ENCODE results near the gene PSMF1. TPM values are rescaled to one million over a fixed set of nuclear protein-coding genes. Genes with fewer than 3 reads are reported as not detected.

PSMF1 gene
- total and polyA plus RNA-seq, 12 donors: 22.4 to 181 (median 125) TPM

DNA sequence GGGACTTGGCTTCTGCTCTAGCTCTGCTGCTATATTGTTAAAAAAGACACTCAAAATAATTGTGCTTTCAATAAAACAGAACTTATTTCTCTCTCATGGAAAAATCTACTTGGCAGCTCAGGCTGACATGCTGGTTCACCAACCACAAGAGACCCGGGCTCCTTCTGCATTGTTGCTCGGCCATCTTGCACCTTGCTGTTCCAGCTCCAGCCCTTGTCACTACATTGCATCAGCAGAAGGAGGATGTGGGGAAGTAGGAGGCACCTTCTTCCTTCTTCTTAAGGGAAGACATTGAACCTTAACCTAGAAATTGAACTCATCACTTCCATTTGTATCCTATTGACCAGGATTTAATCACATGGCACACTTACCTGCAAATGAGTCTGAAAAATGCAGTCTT is 78.2 kb downstream of the PSMF1 start:
- H3K27me3 ChIP-seq: no peaks in the 10 kb centered on the region
- no peak overlapping the region for H3K4me3 ChIP-seq
- no peak for TF ChIP-seq CTCF (IDR thresholded peaks at IDR 0.05)
- ATAC-seq: no peak
- intact Hi-C loops (cut with DNase I): loop anchor here in 2 of 10 donors (10.0 kb wide), 2 partner anchors 232 to 382 kb away; no protein-coding TSS in a partner anchor
- 87 to 92% methylated on average over 2 of the region's 2 CpGs for WGBS, 2 donors
- peaks cover 0 to 6% (median 0%) of the 10 kb centered on the region in 11 donors for H3K9me3 ChIP-seq
- H3K27ac ChIP-seq: no peak overlapping the region
- DNase-seq: no peak
- H3K4me1 ChIP-seq: peaks cover 0 to 8% (median 0%) of the 10 kb centered on the region in 9 donors
- H3K36me3 ChIP-seq: no peaks in the 10 kb centered on the region

DNA sequence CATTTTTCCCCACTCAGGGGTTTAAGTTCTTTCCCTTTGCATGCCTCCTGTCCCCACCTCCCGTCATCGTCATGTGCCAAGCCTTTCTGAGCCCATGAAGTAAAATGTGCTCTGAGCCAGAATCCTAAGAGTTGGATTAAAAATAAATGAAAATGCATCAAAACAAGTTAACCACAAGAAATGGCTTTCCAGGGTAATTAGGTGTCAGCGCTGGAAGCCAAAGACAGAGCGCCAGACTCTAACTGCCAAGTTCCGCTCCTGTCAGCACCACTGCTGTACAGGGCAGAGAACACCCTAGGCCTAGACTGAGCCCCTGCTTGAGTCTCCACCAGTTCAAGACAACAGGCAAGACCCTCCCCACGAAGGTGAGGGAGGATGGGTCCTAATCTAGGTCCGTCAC is 79.4 kb downstream of the PSMF1 start:
- H3K9me3 ChIP-seq: peaks cover 0 to 6% (median 0%) of the 10 kb centered on the region in 11 donors
- intact Hi-C loops (cut with DNase I): loop anchor here in 2 of 10 donors (10.0 kb wide), 2 partner anchors 233 to 383 kb away; no protein-coding TSS in a partner anchor
- ATAC-seq: no peak
- no peak for DNase-seq
- no peak for TF ChIP-seq CTCF (IDR thresholded peaks at IDR 0.05)
- 78 to 86% methylated on average over 7 of the region's 7 CpGs for WGBS, 2 donors
- peaks cover 0 to 9% (median 0%) of the 10 kb centered on the region in 9 donors for H3K4me1 ChIP-seq
- no peak overlapping the region for H3K4me3 ChIP-seq
- H3K27me3 ChIP-seq: no peaks in the 10 kb centered on the region
- H3K36me3 ChIP-seq: no peaks in the 10 kb centered on the region
- no peak overlapping the region for H3K27ac ChIP-seq

DNA sequence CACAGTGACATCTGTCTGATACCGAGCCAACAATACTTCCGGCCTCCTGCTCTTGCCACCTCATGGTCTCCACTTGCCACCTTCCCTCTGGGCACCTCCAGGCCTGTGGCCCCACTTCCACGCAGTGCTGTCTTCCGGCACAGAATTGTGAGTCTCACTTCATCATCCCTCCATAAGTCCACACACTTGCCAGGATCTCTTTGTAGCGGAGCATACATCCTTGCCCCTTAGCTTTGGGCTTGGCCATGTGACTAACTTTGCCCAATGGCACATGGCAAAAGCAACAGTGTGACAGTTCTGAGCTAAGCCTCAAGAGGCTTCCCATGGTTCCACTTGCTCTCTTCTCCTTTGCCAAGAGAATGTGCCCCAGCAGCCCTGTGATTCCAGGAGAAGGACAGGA is 80.3 kb downstream of the PSMF1 start:
- TF ChIP-seq CTCF (IDR thresholded peaks at IDR 0.05): no peak

GRCh38 chr20:1199212-1199873 is 80.9 kb downstream of the PSMF1 start:
- no peak overlapping the region for H3K4me3 ChIP-seq
- H3K27me3 ChIP-seq: no peaks in the 10 kb centered on the region
- ATAC-seq (no peak), DNase-seq (no peak)
- no peak for TF ChIP-seq CTCF (IDR thresholded peaks at IDR 0.05)
- peaks cover 0 to 24% (median 0%) of the 10 kb centered on the region in 9 donors for H3K4me1 ChIP-seq
- H3K9me3 ChIP-seq: peaks cover 0 to 6% (median 0%) of the 10 kb centered on the region in 11 donors
- WGBS, 2 donors: 63 to 64% methylated on average over 7 of the region's 7 CpGs
- intact Hi-C loops (cut with DNase I): loop anchor here in 2 of 10 donors (10.0 kb wide), 2 partner anchors 235 to 385 kb away; no protein-coding TSS in a partner anchor
- no peaks in the 10 kb centered on the region for H3K36me3 ChIP-seq
- H3K27ac ChIP-seq: peak overlapping the region in 2 of 10 donors; percentile 7 to 28

More for the DNA sequence above, 80.3 kb downstream of the PSMF1 start:
- Histone ChIP-seq H3K9me3 (peaks cover 0 to 6% (median 0%) of the 10 kb centered on the region in 11 donors), H3K27ac (no peak overlapping the region), H3K4me3 (no peak overlapping the region), H3K4me1 (peaks cover 0 to 18% (median 0%) of the 10 kb centered on the region in 9 donors), H3K27me3 (no peaks in the 10 kb centered on the region), H3K36me3 (no peaks in the 10 kb centered on the region)
- DNase-seq (no peak), ATAC-seq (no peak)
- intact Hi-C loops (cut with DNase I): loop anchor here in 2 of 10 donors (10.0 kb wide), 2 partner anchors 234 to 384 kb away; no protein-coding TSS in a partner anchor
- WGBS, 2 donors: 85 to 91% methylated on average over 5 of the region's 5 CpGs
